Measurements from ENCODE around the gene TMEM170B.

The TMEM170B gene

GRCh38 chr6:11586117-11586516, 48.6 kb downstream of the TMEM170B start:
- no peak for DNase-seq (ENCODE audit: low read depth)

- DNase-seq (ENCODE audit: low read depth): no peak
These were observed 49.0 kb downstream of the TMEM170B start for GRCh38 chr6:11586536-11586935.

GRCh38 chr6:11589261-11589660, 51.7 kb downstream of the TMEM170B start:
- no peak for DNase-seq (ENCODE audit: low read depth)

GRCh38 chr6:11592294-11592906, 54.9 kb downstream of the TMEM170B start:
- no peak for DNase-seq (ENCODE audit: low read depth)

GRCh38 chr6:11593096-11593495, 55.5 kb downstream of the TMEM170B start:
- no peak for DNase-seq (ENCODE audit: low read depth)

GRCh38 chr6:11595903-11596302, 58.4 kb downstream of the TMEM170B start:
- no peak for DNase-seq (ENCODE audit: low read depth)

GRCh38 chr6:11596640-11597237, 59.2 kb downstream of the TMEM170B start:
- DNase-seq (ENCODE audit: low read depth): no peak

GRCh38 chr6:11598687-11599086, 61.1 kb downstream of the TMEM170B start:
- no peak for DNase-seq (ENCODE audit: low read depth)

GRCh38 chr6:11600251-11600650, 62.7 kb downstream of the TMEM170B start:
- DNase-seq (ENCODE audit: low read depth): no peak

GRCh38 chr6:11601776-11602605, 64.4 kb downstream of the TMEM170B start:
- DNase-seq (ENCODE audit: low read depth): no peak

GRCh38 chr6:11604215-11604614, 66.7 kb downstream of the TMEM170B start:
- no peak for DNase-seq (ENCODE audit: low read depth)

GRCh38 chr6:11604836-11605506, 67.4 kb downstream of the TMEM170B start:
- DNase-seq (ENCODE audit: low read depth): no peak

GRCh38 chr6:11605507-11605905, 68.0 kb downstream of the TMEM170B start:
- DNase-seq (ENCODE audit: low read depth): no peak

- no peak for DNase-seq (ENCODE audit: low read depth)
These were observed 68.8 kb downstream of the TMEM170B start for GRCh38 chr6:11606332-11606731.

- no peak for DNase-seq (ENCODE audit: low read depth)
These were observed 69.8 kb downstream of the TMEM170B start for GRCh38 chr6:11607383-11607782.

GRCh38 chr6:11608600-11609323, 71.2 kb downstream of the TMEM170B start:
- DNase-seq (ENCODE audit: low read depth): no peak

- no peak for DNase-seq (ENCODE audit: low read depth)
These were observed 71.9 kb downstream of the TMEM170B start for GRCh38 chr6:11609324-11610071.

- DNase-seq (ENCODE audit: low read depth): no peak
These were observed 75.8 kb downstream of the TMEM170B start for GRCh38 chr6:11613336-11613735.

- no peak for DNase-seq (ENCODE audit: low read depth)
These were observed 76.3 kb downstream of the TMEM170B start for GRCh38 chr6:11613858-11614257.

GRCh38 chr6:11614534-11615213, 77.1 kb downstream of the TMEM170B start:
- no peak for DNase-seq (ENCODE audit: low read depth)

- DNase-seq (ENCODE audit: low read depth): no peak
These were observed 77.7 kb downstream of the TMEM170B start for GRCh38 chr6:11615214-11615602.
